T-helper 17 cell (primary cell): ENCODE measurements around the gene HP1BP3. TPM values are rescaled to one million over a fixed set of nuclear protein-coding genes. Genes with fewer than 3 reads are reported as not detected.

ENCODE experiments used
- ATAC-seq: fragments of 150-1000 bp; cut with Tn5 transposase; 2 replicates; pipeline ENCODE4 v1.10.0; 2021; ENCODE audit warnings: mild to moderate bottlenecking, moderate library complexity
- DNase-seq, 3 donors: peaks; one replicate each; pipeline versions ENCODE4 v3.0.0 to v3.0.0-alpha.2; 2020 to 2021
- H3K9me3 ChIP-seq: one replicate; pipeline ENCODE4 v1.7.0; 2013; ENCODE audit warnings: low read length, mild to moderate bottlenecking; ENCODE audit not compliant: control insufficient read depth, poor library complexity, severe bottlenecking
- H3K27ac Mint-ChIP-seq: one replicate; pipeline ENCODE4 v1.8.0; 2022; ENCODE audit warnings: mild to moderate bottlenecking, moderate library complexity, mixed read lengths
- H3K27me3 Mint-ChIP-seq: one replicate; pipeline ENCODE4 v1.8.0; 2022; ENCODE audit warnings: mixed read lengths
- H3K36me3 Mint-ChIP-seq: one replicate; pipeline ENCODE4 v1.8.0; 2022; ENCODE audit warnings: low read depth, mixed read lengths
- H3K4me1 Mint-ChIP-seq: one replicate; pipeline ENCODE4 v1.8.0; 2022; ENCODE audit warnings: mild to moderate bottlenecking, mixed read lengths
- H3K4me3 Mint-ChIP-seq: one replicate; pipeline ENCODE4 v1.8.0; 2022; ENCODE audit warnings: mild to moderate bottlenecking, moderate library complexity, mixed read lengths
- total RNA-seq, 4 donors: library from RNA in 2 of 4; stranded (reverse) in 2 of 4; gene quantifications; one replicate each; pipeline ENCODE4 v1.2.3 and lab custom pipeline; 2022 to 2026

Gene HP1BP3, protein sequence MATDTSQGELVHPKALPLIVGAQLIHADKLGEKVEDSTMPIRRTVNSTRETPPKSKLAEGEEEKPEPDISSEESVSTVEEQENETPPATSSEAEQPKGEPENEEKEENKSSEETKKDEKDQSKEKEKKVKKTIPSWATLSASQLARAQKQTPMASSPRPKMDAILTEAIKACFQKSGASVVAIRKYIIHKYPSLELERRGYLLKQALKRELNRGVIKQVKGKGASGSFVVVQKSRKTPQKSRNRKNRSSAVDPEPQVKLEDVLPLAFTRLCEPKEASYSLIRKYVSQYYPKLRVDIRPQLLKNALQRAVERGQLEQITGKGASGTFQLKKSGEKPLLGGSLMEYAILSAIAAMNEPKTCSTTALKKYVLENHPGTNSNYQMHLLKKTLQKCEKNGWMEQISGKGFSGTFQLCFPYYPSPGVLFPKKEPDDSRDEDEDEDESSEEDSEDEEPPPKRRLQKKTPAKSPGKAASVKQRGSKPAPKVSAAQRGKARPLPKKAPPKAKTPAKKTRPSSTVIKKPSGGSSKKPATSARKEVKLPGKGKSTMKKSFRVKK
- total RNA-seq (100 to 1,000 TPM; 210 to 230 TPM), total RNA-seq (lab: John Stamatoyannopoulos, UW) (264 to 419 reads per million in 2 donors)

DNA sequence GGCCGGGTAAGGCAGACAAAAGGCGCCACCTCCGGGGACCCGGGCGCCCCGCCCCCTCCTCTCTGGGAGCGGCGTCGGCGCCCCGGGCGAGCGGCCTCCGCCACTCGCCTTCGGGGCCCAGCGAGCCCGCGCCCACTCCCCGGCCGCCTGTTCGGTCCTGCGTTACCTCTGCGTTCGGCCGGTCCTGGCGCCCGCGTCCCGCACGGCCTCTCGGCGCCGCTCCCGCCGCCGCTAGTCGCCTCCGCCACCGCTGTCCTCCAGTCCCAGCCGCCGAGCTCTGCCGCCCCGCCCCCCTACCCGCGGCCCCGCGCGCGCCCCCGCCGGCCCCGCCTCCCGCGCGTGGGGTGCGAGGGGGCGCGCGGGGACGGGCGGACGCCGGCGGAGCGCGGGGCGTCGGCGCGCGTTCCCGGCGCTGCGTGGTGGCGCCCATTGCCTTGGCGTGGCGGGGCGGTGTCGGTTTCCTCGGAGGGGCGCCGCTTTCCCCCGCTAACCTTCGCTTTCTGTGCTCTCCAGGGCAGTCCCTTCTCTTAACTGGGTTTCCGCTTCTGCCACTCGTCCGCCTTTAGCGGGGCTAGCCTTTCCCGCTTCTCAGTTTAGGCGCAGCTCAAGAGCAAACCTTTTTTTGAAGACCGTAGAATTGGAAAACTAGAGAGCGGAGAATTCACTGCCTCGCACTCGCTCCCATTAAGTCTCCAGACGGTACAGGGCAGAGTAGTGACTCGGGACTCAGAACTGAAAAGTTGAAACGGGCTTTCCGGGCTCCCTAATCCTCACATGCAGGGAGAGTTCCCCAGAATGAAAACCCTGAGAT is at the start of gene HP1BP3:
HP1BP3 (minus strand) TSS at position 279 of the 811 bp plus-strand sequence. CDS start 6,867 bp downstream, outside the sequence.
- ATAC-seq (peak; percentile 68), DNase-seq (peak; percentile 84 to 89 (median 85))
- Mint-ChIP-seq H3K4me1 (peaks cover 26% of the 10 kb centered on the region), H3K4me3 (peak within 1 kb of the TSS; percentile 99), H3K36me3 (no peaks in the 10 kb centered on the region), H3K27me3 (no peaks in the 10 kb centered on the region), H3K27ac (peak within 1 kb of the TSS; percentile 96)
- H3K9me3 ChIP-seq: no peaks in the 10 kb centered on the region

DNA sequence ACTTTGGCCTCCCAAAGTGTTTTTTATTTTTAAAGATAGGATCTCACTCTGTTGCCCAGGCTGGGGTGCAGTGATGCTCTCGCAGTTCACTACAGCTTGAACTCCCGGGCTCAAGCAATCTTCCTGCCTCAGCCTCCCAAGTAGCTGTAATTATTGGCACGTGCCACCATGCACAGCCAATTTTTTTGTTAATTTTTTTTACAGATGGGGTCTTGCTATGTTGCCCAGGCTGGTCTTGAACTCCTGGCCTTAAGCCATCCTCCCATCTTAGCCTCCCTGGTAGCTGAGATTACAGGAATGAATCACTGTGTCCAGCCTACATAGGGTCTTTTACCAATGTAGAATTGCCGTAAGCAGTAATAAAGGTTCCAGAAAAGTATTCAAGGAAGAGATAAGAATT is 49.1 kb upstream of the HP1BP3 start:
- ATAC-seq: no peak
- DNase-seq: no peak
- Mint-ChIP-seq H3K4me3 (no peak overlapping the region), H3K4me1 (no peaks in the 10 kb centered on the region), H3K36me3 (peaks cover 4% of the 10 kb centered on the region), H3K27ac (no peak overlapping the region), H3K27me3 (no peaks in the 10 kb centered on the region)
- H3K9me3 ChIP-seq: no peaks in the 10 kb centered on the region

DNA sequence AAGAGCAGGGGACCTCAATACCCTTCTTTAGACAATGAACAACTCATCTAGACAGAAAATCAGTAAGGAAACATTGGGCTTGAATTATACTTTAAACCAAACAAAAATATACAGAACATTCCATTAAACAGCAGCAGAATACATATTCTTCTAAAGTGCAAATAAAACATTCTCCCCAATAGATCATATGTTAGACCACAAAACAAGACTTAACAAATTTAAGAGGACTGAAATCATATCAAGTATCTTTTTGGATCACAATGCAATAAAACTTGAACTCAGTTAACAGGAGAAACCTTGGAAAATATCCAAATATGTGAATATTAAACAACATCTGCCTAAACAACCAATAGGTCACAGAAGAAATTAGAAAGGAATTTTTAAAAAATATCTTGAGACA is 47.7 kb upstream of the HP1BP3 start:
- H3K27ac Mint-ChIP-seq: no peak overlapping the region
- H3K9me3 ChIP-seq: no peaks in the 10 kb centered on the region
- H3K36me3 Mint-ChIP-seq: peaks cover 4% of the 10 kb centered on the region
- H3K27me3 Mint-ChIP-seq: no peaks in the 10 kb centered on the region
- no peak for ATAC-seq
- no peaks in the 10 kb centered on the region for H3K4me1 Mint-ChIP-seq
- DNase-seq: no peak
- H3K4me3 Mint-ChIP-seq: no peak overlapping the region

DNA sequence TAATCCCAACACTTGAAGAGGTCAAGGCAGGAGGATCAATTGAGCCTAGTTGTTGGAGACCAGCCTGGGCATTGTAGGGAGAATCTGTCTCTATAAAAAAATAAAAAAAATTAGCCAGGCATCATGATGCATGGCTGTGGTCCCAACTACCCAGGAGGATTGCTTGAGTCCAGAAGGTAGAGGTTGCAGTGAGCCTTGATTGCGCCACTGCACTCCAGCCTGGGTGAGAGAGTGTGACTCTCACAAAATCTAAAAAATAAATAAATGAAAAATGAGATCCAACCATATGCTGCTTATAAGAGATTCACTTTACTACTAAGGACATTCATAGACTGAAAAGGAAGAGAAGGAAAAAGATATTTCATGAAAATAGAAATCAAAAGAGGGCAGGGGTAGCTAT is 47.1 kb upstream of the HP1BP3 start:
- H3K9me3 ChIP-seq: no peaks in the 10 kb centered on the region
- Mint-ChIP-seq H3K27ac (no peak overlapping the region), H3K4me3 (no peak overlapping the region), H3K36me3 (peaks cover 4% of the 10 kb centered on the region), H3K27me3 (no peaks in the 10 kb centered on the region), H3K4me1 (no peaks in the 10 kb centered on the region)
- ATAC-seq (no peak), DNase-seq (no peak)

DNA sequence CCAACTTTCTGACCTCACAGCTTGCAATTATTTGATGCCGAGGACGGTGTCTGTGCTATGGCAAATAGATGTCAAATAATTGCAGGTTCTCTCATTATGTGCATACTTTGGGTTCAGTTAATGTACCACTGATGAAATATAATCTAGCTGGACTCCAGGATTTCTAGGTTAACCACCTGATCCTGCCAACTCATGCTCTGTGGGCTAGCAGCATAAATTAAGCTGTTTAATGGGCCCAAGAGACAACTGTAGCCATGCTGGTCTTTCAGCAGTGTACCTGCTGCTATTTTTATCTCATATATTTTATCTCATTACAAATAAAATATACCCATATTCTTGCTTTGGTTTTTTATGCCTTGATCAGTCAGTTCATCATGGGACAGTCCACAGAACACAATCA is 43.3 kb upstream of the HP1BP3 start:
- no peaks in the 10 kb centered on the region for H3K9me3 ChIP-seq
- ATAC-seq (no peak), DNase-seq (no peak)
- no peaks in the 10 kb centered on the region for H3K27me3 Mint-ChIP-seq
- no peaks in the 10 kb centered on the region for H3K4me1 Mint-ChIP-seq
- no peak overlapping the region for H3K27ac Mint-ChIP-seq
- H3K36me3 Mint-ChIP-seq: peaks cover 4% of the 10 kb centered on the region
- H3K4me3 Mint-ChIP-seq: no peak overlapping the region

DNA sequence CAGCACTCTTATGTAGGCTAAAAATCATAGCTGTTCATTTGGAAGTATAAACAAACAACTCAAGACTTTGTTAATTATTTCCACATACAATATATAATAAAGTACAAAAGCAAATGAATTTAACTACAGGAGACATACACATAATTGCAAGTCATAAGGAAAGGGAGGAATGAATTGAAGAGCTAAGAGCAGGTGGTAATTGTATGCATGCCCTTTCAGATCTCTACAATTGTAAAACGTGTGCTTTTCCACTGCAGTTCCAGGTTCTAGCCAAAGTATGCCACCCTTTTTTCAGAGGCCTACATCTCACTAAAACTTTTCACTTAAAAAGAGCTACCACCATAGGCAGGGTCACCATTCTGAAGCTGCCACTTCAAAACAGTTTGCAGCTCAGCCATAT is 42.8 kb upstream of the HP1BP3 start:
- H3K9me3 ChIP-seq: no peaks in the 10 kb centered on the region
- H3K4me1 Mint-ChIP-seq: no peaks in the 10 kb centered on the region
- no peak for ATAC-seq
- H3K27ac Mint-ChIP-seq: no peak overlapping the region
- H3K36me3 Mint-ChIP-seq: peaks cover 4% of the 10 kb centered on the region
- DNase-seq: no peak
- no peaks in the 10 kb centered on the region for H3K27me3 Mint-ChIP-seq
- no peak overlapping the region for H3K4me3 Mint-ChIP-seq

DNA sequence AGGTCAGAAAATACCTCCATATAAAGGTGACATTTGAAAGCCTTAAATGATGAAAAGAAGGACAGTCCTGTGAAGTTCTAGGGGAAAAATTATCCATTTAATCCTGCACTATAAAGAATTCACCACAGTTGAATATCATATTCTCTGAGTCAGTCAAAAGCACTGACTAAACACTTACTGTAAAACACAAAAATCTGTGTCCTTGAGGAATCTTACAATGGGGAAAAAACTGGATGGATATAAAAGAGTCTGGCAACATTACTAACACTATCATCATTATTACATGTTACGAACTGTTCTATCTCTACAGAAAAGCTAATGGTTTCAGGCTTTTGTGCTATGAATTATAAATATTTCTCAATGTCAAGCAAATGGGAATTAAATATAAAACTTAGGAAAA is 42.4 kb upstream of the HP1BP3 start:
- DNase-seq (no peak), ATAC-seq (no peak)
- no peak overlapping the region for H3K27ac Mint-ChIP-seq
- no peaks in the 10 kb centered on the region for H3K9me3 ChIP-seq
- no peaks in the 10 kb centered on the region for H3K4me1 Mint-ChIP-seq
- H3K27me3 Mint-ChIP-seq: no peaks in the 10 kb centered on the region
- peaks cover 3% of the 10 kb centered on the region for H3K36me3 Mint-ChIP-seq
- no peak overlapping the region for H3K4me3 Mint-ChIP-seq

DNA sequence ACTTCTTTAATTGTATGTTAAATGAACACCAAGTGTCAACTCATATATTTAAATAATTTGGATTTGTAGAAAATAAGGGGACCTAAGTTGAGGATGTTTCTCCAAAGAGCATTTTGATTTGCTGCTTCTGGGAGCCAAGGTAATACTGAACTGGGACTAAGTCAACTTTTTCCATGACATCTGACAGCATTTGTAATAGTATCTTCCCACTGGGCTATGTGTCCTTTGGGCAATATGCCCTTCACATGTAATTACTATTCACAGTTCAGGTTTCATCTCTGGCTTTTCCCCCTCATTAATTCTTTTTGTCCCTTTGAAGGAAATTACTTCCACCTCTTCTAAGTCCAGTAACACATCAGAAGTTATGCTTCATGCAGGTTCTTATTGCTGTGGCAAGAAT is 36.7 kb upstream of the HP1BP3 start:
- Mint-ChIP-seq H3K4me1 (peaks cover 6% of the 10 kb centered on the region), H3K36me3 (peaks cover 2% of the 10 kb centered on the region), H3K27me3 (no peaks in the 10 kb centered on the region), H3K27ac (no peak overlapping the region), H3K4me3 (no peak overlapping the region)
- ATAC-seq: no peak
- no peaks in the 10 kb centered on the region for H3K9me3 ChIP-seq
- DNase-seq: no peak

DNA sequence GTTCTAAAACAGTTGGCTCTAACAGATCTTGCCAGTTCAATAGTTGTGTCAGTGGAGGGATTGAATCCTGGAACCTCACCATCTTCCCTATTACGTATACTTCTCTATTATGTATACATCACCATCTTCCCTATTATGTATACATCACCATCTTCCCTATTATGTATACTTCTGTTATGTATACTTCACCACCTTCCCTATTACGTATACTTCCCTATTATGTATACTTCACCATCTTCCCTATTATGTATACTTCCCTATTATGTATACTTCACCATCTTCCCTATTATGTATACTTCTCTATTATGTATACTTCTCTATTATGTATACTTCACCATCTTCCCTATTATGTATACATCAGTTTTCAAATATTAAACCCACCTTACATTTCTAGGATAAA is 34.4 kb upstream of the HP1BP3 start:
- ATAC-seq: no peak
- Mint-ChIP-seq H3K4me1 (peaks cover 6% of the 10 kb centered on the region), H3K27me3 (no peaks in the 10 kb centered on the region)

DNA sequence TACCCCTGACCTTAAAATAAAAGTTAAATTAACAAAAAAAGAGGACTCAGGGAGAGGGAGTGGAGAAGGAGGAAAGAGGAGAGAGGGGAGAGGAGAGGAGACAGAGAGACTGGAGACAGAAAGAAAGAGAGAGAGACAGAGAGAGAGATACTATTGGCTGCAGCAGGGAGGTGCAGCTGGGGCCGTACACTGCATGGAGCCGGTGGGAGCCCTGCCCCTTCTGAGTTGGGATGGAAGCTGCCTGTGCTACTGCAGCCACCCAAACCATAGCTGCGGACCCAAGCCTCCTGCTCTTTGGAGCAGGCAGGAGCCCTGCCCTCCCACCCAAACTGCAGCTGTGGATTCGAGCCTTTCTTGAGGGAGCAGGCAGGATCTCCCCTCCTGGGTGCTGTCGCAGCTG is 32.7 kb upstream of the HP1BP3 start:
- ATAC-seq: no peak
- Mint-ChIP-seq H3K27me3 (no peaks in the 10 kb centered on the region), H3K4me1 (peaks cover 6% of the 10 kb centered on the region), H3K4me3 (no peak overlapping the region), H3K36me3 (peaks cover 2% of the 10 kb centered on the region), H3K27ac (no peak overlapping the region)
- no peaks in the 10 kb centered on the region for H3K9me3 ChIP-seq
- DNase-seq: no peak

More for the DNA sequence above, 34.4 kb upstream of the HP1BP3 start:
- DNase-seq: no peak
- Mint-ChIP-seq H3K36me3 (peaks cover 2% of the 10 kb centered on the region), H3K4me3 (no peak overlapping the region), H3K27ac (no peak overlapping the region)
- H3K9me3 ChIP-seq: no peaks in the 10 kb centered on the region

DNA sequence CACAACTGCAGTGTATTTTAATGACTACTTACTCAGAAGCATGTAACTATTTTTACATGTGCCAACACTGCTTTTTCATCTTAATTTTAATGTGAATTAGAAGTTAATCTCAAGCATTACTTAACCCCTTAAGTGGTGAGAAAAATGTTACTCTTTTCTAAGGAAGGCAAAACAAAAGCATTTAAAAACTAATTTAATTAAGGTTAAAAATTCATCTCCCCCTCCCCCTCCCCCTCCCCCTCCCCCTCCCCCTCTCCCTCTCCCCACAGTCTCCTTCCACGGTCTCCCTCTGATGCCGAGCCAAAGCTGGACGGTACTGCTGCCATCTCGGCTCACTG is 27.4 kb upstream of the HP1BP3 start:
- Mint-ChIP-seq H3K27ac (no peak overlapping the region), H3K27me3 (no peaks in the 10 kb centered on the region), H3K4me1 (no peaks in the 10 kb centered on the region), H3K36me3 (no peaks in the 10 kb centered on the region), H3K4me3 (no peak overlapping the region)
- H3K9me3 ChIP-seq: no peaks in the 10 kb centered on the region
- ATAC-seq (no peak), DNase-seq (no peak)

DNA sequence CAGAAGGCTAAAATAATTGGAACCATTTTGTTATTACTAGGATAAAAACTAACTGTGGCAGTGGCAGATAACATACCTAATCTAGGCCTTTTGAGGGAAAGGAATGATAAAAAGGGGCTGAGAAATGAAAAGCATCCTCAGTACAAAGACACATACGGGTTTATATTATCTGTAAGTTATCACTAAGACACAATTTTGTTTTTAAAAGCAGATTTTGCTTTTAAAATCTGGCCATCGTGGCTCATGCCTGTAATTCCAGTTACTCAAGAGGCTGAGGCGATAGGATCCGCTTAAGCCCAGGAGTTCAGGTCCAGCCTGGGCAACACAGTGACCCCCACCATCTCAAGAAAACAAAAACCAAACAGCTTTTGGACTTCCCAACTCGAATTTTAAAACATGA is 24.8 kb upstream of the HP1BP3 start:
- ATAC-seq (no peak), DNase-seq (no peak)
- Mint-ChIP-seq H3K36me3 (no peaks in the 10 kb centered on the region), H3K27me3 (no peaks in the 10 kb centered on the region), H3K27ac (no peak overlapping the region), H3K4me3 (no peak overlapping the region), H3K4me1 (no peaks in the 10 kb centered on the region)
- no peaks in the 10 kb centered on the region for H3K9me3 ChIP-seq

DNA sequence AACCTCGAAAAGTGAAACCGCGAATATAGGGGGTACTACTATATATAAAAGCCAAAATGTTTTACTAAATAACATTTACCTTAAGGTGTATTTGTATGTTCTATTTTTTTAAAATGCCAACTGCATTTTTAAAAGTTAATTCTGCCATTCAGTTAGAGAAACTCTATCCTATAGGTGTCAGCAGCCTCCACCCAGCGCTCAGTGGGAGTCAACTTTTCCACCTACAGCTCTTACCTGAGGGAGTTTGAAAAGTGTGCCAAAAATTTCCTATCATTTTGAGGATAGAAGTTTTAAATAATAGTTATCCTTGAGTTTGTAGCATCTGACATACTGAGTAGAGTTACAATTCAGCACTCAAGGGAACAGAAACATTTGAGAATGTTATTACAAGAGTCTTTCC is 6.1 kb upstream of the HP1BP3 start:
- Mint-ChIP-seq H3K36me3 (no peaks in the 10 kb centered on the region), H3K4me1 (peaks cover 1% of the 10 kb centered on the region), H3K4me3 (no peak overlapping the region), H3K27me3 (no peaks in the 10 kb centered on the region), H3K27ac (no peak overlapping the region)
- H3K9me3 ChIP-seq: no peaks in the 10 kb centered on the region
- no peak for ATAC-seq
- DNase-seq: no peak
